ENCODE results near the gene CCT7. TPM values are rescaled to one million over a fixed set of nuclear protein-coding genes. Genes with fewer than 3 reads are reported as not detected.
A peak's percentile ranks its signal among the peaks of the same experiment; 100 is the strongest.
"Not testable (repeated sequence)": the region's sequence is repeated elsewhere in the genome, so short reads cannot be mapped to it uniquely, and the experiment has no call there.

CCT7 gene
- polyA plus RNA-seq (ENCODE audit: insufficient read length): 276 TPM
- long read RNA-seq, donor 1, transcript CCT7-201 (12 exons, 1,916 nt): major isoform, 75 of 218 reads
- long read RNA-seq, donor 1, partial matches to known transcripts: 136 of 218 reads
- long read RNA-seq, donor 1, other reads (novel, unspliced or antisense): 0 of 218 reads
- long read RNA-seq, donor 2, transcript CCT7-211 (4 exons, 527 nt): minor isoform, 7 of 192 reads
- long read RNA-seq, donor 2, transcript CCT7-201 (12 exons, 1,916 nt): major isoform, 61 of 192 reads
- long read RNA-seq, donor 2, partial matches to known transcripts: 122 of 192 reads
- long read RNA-seq, donor 2, other reads (novel, unspliced or antisense): 0 of 192 reads
- long read RNA-seq, donor 3, transcript CCT7-211 (4 exons, 527 nt): minor isoform, 6 of 107 reads
- long read RNA-seq, donor 3, transcript CCT7-201 (12 exons, 1,916 nt): major isoform, 54 of 107 reads
- long read RNA-seq, donor 3, partial matches to known transcripts: 46 of 107 reads
- long read RNA-seq, donor 3, other reads (novel, unspliced or antisense): 0 of 107 reads
- long read RNA-seq, donor 4, partial matches to known transcripts: 53 of 56 reads
- long read RNA-seq, donor 4, other reads (novel, unspliced or antisense): 0 of 56 reads
- long read RNA-seq, donor 5, transcript CCT7-211 (4 exons, 527 nt): minor isoform, 8 of 384 reads
- long read RNA-seq, donor 5, transcript CCT7-201 (12 exons, 1,916 nt): major isoform, 136 of 384 reads
- long read RNA-seq, donor 5, partial matches to known transcripts: 240 of 384 reads
- long read RNA-seq, donor 5, other reads (novel, unspliced or antisense): 0 of 384 reads
- long read RNA-seq, donor 6, transcript CCT7-201 (12 exons, 1,916 nt): major isoform, 73 of 217 reads
- long read RNA-seq, donor 6, partial matches to known transcripts: 138 of 217 reads
- long read RNA-seq, donor 6, other reads (novel, unspliced or antisense): 0 of 217 reads
- long read RNA-seq, donor 7, transcript CCT7-211 (4 exons, 527 nt): minor isoform, 7 of 296 reads
- long read RNA-seq, donor 7, transcript CCT7-201 (12 exons, 1,916 nt): major isoform, 104 of 296 reads
- long read RNA-seq, donor 7, partial matches to known transcripts: 177 of 296 reads
- long read RNA-seq, donor 7, other reads (novel, unspliced or antisense): 0 of 296 reads
- long read RNA-seq, donor 8, transcript CCT7-201 (12 exons, 1,916 nt): major isoform, 25 of 40 reads
- long read RNA-seq, donor 8, partial matches to known transcripts: 13 of 40 reads
- long read RNA-seq, donor 8, other reads (novel, unspliced or antisense): 0 of 40 reads

DNA sequence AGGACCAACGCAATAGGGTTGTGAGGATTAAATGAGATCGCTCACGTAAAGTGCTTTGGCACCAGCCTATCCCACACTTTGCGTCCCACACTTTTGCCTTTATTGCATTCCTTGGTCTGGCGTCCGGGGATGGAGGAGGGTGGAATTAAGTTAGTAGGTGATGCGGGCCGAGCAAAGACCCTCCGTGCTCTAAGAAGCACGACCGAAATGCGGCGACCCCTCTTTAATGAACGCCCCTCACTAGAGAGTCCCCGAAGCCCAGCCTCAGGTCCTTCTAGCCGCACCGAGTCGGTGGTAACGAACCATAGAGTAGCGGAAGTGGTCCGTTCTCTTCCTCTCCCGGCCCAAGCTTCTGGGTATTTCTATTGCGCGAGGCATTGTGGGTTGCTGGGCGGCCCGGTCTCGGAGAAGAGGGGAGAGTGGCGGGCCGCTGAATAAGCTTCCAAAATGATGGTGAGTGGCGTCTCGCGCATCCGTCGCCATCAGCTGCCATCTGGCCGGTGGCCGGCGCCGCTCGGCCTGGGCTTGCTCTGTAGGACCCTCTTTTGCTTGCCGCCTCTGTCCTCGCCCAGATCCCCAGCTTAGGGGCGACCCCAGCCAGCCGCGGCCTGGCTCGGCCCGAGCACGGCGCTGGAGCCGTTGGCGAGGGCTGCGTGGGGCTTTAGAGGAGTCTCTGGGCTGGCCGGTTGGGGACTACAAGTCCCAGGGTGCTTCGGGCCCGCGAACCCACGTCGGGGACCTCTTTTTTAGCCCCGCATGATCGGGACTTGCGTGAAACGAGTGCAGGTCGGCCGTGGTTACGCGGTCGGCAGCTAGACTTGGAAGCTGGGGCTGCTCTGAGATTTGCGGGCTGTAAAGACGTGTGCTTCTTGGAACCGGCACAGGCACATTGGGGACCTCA, at the start of gene CCT7:
Gene CCT7 (plus strand): TSS at position 377 of the 901 bp plus-strand sequence. CDS start 71 bp downstream, at position 448.
- DNase-seq: peak; percentile 92

DNA sequence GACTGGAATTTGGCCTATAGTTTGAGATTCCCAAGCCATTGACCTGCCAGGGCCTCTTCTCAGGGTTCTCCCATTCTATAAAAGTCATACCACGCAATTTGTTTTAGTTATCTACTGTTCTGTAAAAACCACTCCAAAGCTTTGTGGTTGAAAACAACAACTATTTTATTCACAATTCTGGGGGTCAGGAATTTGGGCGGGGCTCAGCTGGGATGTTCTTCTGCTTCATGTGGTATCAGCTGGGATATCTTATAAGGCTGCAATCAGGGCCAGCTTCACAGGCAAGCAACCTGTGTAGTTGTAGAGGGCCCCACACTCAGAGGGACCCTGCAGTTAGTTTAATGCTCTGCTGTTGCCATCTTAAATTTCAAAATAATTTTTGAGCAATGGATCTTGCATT, 48.1 kb upstream of the CCT7 start:
- no peak for DNase-seq

DNA sequence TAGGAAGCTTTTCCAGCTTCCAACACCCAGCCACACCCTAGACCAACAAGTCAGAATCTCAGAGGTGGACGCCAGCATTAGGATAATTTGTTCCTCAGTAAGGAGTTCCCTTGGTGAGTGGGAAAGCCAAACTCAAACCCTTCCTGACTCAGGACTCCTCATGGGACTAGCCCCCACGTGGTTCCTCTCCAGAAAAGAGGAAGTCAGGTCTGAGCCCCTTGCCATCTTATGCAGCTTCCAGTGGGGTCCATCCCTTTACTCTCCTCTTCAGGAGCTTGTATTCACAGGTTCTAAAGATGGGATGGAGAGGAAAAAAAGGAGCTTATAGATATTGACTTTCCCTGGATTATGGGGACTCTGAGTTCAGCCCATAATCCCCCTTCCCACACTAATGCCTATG, 46.6 kb upstream of the CCT7 start:
- DNase-seq: no peak

DNA sequence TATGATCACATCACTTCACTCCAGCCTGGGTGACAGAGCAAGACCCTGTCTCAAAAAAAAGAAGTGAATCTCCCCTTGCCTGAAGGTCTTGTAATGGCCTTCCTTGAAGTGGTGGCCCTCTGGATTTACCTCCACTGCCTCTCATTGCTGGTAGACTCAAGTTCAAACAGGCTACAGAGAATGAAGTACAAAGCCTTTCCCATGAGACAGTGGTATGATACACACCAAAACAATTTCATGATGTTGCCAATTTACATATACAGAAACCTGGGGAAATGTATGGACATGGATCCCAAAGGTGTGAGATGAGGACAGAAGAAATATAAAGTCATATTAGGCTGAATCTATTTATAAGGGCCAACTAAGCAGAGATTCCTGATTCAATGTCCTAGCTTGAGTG, 36.5 kb upstream of the CCT7 start:
- no peak for DNase-seq

DNA sequence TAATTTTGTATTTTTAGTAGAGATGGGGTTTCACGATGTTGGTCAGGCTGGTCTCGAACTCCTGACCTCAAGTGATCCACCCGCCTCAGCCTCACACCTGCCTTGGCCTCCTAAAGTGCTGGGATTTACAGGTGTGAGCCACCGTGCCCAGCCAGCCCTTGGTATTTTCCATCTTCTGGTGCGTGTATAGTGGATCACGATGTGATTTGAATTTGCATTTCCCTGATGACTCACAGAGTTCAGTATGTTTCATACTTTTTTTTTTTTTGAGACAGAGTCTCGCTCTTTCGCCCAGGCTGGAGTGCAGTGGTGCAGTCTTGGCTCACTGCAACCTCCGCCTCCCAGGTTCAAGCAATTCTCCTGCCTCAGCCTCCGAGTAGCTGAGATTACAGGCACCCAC, 33.8 kb upstream of the CCT7 start:
- DNase-seq: not testable (repeated sequence)

DNA sequence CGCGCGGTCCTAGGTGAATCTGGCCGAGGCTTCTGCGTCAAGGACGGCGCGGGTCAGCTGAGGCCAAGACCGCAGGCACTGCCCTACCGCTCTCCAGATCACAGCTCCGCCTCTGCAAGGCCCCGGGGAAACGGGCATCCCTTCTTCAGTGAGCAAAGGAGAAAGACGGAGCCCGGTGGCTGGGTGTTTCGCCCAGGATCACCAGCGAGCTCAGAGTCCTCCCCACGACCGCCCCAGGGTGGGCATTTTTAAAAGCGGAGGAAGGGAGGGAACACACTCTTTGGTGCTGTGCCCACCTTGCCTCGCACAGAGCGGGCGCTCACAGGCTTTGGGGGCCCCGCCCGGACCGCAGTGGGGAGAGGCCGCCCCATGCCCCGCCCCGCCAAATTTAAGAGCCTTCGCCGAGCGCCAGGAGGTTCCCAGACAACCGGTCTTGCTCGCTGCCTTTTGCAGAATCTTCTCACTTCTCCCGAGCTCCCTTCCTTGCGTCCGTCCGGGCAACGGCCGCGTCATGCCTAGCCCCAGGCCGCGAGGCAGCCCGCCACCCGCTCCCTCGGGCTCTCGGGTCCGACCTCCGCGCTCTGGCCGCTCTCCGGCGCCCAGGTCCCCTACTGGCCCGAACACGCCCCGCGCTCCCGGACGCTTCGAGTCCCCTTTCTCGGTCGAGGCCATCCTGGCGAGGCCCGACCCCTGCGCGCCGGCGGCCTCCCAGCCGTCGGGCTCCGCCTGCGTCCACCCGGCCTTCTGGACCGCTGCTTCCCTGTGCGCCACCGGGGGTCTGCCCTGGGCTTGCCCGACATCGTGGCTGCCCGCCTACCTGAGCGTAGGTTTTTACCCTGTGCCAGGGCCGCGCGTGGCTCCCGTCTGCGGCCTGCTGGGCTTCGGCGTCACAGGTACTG, 31.7 kb upstream of the CCT7 start, which contains the start of gene NOTO:
Gene NOTO (plus strand): TSS at position 419 of the 899 bp plus-strand sequence. CDS start 93 bp downstream, at position 512.
- DNase-seq: no peak

DNA sequence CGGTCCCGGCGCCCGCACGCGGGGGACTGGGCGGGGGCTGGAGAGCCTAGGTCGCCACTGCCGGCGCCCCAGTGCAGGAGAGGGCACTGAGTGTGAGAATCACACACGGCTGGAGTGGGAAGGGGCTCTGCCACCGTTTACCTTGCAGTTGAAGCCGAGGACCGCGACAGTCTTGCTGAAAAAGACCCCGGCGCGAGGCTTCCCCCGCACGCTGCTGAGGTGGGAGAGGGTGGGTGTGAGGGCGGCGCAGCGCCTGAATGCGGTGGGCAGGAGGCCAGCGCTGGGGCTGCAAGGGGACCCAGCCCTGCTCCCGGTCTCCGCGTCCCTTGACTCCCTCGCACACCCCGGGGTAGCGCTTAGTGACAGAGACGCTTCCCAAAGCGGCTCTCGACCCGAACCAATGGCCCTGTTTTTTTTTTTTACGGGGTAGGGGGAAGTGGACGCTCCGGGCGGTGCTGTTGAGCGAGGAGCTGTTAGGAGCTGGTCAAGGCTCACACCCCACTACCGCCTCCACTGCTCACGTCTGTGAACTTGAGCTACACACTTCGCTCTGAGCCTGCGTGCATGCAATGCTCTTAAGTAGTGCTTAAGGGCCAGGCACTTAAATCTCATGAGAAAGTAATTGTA, 30.9 kb upstream of the CCT7 start:
- DNase-seq: no peak

DNA sequence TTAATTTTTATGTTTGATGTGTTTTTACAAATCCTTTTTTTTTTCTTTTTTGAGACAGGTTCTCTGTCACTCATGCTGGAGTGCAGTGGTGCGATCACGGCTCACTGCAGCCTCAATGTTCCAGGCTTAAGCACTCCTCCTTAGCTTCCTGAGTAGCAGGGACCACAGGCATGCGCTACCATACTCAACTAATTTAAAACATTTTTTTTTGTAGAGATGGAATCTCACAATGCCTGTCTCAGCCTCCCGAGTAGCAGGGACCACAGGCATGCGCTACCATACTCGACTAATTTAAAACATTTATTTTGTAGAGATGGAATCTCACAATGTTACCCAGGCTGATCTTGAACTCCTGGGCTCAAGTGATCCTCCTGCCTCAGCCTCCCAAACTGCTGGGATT, 28.5 kb upstream of the CCT7 start:
- no peak for DNase-seq

DNA sequence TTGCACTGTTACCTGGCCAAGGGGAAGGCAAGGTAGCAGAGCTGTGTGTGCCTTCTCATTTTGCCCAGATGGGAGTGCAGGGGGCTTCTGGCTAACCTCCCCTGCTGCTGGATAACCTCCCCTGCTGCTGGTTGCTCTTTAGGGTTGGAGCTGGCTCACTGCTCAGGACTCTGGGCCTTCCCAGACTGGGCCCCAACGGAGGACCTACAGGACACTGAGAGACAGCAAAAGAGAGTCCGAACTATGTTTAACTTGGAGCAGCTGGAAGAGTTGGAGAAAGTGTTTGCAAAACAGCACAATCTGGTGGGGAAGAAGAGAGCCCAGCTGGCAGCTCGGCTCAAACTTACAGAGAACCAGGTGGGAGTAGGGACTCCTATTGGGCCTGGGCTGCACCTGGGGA, 25.9 kb upstream of the CCT7 start:
- DNase-seq: no peak

DNA sequence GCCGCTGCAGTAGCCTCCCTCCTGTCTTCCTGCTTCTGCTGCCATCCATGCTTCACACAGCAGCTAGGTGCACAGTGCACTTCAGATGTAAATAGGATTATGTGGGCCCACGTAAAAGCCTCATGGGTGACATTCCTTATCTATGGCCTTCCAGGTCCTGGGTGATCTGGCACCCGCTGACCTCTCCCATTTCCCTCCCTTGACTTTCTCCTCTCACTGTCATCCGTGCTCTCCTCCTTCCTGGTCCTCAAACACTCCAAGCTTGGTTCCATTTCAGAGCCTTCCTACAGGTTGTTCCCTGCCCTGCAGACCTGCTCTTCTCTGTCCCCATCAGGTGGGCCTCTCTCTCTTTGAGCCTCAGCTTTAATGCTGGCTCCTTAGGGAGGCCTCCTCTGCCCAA, 24.1 kb upstream of the CCT7 start:
- no peak for DNase-seq

DNA sequence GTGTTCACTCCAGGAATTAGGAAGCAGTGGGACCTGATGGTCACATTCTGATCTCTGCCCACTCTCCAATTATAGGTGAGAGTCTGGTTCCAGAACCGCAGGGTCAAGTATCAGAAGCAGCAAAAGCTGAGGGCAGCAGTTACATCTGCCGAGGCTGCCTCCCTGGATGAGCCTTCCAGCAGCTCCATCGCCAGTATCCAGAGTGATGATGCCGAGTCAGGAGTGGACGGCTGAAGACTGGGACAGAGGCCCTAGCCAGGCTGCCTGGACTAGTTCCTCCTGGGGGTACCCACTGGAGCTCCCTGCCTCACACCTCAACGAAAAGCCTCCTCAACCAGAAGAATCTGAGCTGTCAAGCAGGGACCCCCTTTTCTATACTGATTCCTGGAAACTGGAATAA, 23.4 kb upstream of the CCT7 start:
- DNase-seq: no peak

DNA sequence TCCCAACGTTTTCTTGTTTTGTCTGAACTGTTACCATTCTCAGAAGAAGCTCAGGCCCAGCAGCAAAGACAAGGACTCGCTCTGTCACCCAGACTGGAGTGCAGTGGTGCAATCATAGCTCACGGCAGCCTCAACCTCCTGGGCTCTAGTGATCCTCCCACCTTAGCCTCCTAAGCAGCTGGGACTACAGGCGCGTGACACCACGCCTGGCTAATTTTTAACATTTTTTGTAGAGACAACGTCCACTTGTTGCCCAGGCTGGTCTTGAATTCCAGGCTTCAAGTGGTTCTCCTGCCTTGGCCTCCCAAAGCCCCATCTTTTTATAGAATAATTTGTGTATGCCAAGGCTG, 22.0 kb upstream of the CCT7 start:
- no peak for DNase-seq

DNA sequence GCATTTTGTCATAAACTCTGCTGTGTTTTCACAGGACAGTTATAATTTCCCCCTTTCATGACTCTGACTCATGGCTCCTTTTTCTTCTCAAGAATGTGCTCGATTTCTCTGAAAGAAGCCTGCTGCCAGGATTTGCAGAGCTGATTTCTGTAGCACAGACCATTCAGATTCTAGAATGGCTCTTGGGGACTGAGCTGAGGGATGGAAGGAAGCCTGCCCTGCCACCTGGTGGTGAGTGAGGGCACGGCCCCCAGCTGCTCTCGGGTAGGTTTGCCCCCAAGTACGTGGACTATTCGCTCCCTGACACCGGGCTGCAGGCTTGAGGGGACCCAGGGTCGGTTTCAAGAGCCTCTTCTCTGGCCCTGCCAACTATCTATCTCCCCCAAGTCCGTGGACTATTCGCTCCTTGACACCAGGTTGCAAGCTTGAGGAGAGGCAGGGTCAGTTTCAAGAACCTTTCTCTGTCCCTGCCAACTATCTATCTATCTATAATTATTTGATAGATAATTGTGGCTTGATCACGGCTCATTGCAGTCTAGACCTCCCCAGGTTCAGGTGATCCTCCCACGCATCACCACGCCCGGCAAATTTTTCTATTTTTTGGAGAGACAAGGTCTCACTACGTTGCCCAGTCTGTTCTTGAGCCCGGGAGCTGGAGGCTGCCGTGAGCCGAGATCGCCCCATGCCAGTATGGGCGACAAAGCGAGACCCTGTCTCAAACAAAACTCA, 21.5 kb upstream of the CCT7 start:
- DNase-seq: peak; percentile 55

DNA sequence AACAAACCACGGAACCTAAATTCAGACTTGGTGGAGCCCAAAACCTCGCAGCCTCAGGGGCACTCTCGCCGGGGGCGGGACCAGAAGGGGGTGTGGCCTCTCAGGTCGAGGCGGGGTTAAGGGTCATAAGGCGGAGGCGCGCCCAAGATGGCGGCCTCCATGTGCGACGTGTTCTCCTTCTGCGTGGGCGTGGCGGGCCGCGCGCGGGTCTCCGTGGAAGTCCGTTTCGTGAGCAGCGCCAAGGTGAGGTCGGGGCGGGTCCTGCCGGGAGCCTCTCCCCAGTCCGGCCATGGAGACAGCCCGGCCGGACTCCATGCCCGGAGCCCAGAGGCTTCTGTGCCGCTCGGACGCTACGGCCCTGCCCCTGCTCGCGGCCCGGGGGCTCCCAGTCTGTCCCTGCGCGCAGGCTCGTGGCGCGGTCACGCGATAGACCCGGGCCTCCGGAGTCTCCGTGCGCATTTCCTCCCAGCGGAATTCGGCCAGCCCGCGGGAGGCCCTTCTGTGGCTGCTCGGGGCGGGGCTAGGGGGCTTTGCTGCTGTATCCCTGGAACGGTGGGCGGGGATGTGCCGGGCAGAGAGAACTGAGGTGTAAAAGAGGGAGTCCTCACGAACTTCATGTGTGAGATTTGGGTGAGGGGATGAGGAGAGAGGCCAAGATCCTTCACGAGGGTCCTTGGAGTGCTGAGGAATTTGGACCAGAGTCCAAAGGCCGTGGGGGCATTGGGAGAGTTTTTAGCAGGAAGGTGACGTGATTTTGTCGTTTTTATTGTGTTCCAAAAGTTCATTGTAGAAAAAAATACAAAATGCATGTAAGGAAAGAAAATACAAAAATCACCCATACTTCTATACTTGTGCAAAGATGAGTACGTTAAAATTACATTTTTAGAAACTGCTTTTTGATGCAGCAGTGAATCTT, 19.7 kb upstream of the CCT7 start, which contains the start of gene SMYD5:
Gene SMYD5 (plus strand): TSS at position 126 of the 916 bp plus-strand sequence. CDS start 22 bp downstream, at position 148.
- peak; percentile 79 for DNase-seq

DNA sequence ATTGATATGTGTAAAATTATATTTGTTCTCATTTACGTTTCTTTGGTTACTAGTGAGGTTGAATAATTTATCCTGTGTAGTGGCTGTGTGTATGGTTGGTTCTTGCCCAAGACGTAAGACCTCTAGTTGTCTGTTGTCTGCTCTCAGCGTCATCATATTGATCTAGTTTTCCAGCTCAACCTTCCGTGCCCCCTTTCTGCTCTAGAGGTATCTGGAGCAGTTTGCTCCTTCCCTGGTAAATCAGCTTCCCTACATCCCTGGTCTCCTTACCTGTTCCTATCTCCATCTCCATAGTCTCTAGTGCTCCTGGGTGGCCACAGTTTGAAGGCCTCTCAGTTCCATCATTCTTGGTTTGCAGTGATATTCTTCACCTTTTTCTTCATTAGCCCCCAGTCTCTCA, 18.9 kb upstream of the CCT7 start:
- DNase-seq: no peak

DNA sequence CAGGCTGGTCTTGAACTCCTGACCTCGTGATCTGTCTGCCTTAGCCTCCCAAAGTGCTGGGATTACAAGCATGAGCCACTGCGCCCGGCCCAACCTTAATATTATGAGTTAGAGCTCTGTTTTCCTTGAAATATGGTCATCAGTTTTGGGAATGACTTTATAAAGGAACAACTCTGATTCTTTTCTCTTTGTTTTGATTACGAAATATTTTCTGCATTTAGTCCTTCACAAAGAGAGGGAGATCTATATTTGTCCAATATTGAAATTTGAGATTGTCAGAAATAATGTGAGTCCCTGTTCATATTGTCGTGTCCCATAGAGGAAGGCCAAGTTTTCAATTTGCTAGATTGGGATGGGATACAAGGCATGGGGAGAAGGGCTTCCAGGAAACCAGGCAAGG, 16.9 kb upstream of the CCT7 start:
- DNase-seq: no peak

DNA sequence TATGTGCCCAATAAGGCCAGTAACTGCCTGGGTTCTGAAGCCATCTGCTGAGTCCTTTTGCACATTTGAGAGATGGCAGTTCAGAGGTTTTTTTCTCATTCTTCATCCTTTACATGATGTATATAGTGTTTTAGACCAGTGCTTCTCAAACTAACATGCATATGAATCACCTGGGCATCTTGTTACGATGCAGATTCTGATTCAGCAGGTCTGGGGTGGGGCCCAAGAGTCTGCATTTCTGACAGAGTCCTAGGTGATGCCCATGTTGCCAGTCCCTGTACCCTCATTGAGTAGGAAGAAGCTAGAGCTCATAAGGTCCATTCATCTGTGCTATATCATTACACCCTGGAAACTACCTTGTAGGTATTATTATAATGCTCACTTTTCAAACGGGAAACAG, 16.3 kb upstream of the CCT7 start:
- no peak for DNase-seq

DNA sequence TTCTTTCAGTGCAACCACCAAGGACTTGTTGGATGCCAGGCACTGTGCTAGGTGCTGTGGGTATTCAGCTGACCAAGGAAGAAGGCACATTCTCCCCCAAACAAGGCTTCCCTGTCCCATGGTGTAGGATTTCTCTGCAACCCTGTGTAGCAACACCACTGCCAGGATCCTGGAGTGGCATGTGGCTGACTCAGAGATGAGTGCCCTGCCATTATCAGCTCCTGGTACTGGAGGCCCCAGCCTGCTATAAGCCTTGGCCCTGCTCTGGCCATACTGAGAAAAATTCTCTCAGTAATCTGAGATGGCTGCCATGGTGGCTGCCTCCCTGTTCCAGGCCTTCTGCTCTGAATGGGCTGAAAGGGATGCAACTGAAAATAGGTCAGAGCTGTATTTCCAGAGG, 15.8 kb upstream of the CCT7 start:
- DNase-seq: no peak

Measured in left kidney (tissue), 8 donors.